Tracheal epithelial cell (primary cell): Measurements from ENCODE around the gene GPR15. TPM values are rescaled to one million over a fixed set of nuclear protein-coding genes. Genes with fewer than 3 reads are reported as not detected.

Experiments
- total RNA-seq: library from RNA; depleted of rRNA; stranded (reverse); fragments of >200 nt; gene quantifications from 2 replicates; pipeline ENCODE4 v1.2.1, GENCODE V29; 2014

The GPR15 gene
- total RNA-seq, result not detected in 2 replicates

DNA sequence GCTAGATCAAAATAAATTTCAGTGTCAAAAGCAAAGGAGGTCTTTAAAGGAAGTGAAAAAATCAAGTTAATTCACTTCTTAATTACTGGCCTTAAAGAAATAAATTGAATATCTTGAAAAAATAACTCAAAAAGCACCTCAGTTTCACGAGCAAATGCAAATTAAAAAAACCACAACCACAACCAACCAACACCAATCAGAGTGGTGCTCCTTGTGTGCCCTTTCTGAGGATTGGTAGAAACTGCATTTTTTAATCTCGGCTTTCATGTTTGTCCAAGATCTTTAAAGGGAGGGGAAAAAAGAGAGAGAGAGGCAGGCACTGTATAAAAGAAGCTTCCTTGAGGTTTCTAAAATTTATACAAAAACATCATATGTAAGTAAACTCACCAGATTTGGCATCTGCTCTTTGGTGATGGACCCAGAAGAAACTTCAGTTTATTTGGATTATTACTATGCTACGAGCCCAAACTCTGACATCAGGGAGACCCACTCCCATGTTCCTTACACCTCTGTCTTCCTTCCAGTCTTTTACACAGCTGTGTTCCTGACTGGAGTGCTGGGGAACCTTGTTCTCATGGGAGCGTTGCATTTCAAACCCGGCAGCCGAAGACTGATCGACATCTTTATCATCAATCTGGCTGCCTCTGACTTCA is at the start of gene GPR15:
Gene GPR15, plus strand, starts transcription at position 357 of the 653 bp plus-strand sequence. Its CDS starts 56 bp downstream, at position 413.

DNA sequence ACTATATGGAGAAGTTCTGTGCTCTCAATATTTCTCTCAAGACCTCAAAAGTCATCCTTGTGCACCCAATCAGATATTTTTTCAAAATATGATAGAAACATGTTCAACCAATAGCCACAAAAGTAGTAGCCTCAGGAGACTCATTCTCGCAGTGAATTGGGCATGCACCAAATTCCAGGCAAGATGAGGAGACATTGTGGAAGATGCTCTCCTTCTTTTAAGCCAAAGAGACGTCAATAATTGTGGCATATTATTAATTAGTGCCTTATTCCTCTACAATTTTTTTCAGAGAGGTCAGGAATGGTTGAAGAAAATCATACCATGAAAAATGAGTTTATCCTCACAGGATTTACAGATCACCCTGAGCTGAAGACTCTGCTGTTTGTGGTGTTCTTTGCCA is 34.4 kb upstream of the GPR15 start, which contains the start of gene OR5K2:
Gene OR5K2, plus strand, starts transcription at position 301 of the 400 bp plus-strand sequence. Its CDS starts 0 bp downstream, at position 301.

DNA sequence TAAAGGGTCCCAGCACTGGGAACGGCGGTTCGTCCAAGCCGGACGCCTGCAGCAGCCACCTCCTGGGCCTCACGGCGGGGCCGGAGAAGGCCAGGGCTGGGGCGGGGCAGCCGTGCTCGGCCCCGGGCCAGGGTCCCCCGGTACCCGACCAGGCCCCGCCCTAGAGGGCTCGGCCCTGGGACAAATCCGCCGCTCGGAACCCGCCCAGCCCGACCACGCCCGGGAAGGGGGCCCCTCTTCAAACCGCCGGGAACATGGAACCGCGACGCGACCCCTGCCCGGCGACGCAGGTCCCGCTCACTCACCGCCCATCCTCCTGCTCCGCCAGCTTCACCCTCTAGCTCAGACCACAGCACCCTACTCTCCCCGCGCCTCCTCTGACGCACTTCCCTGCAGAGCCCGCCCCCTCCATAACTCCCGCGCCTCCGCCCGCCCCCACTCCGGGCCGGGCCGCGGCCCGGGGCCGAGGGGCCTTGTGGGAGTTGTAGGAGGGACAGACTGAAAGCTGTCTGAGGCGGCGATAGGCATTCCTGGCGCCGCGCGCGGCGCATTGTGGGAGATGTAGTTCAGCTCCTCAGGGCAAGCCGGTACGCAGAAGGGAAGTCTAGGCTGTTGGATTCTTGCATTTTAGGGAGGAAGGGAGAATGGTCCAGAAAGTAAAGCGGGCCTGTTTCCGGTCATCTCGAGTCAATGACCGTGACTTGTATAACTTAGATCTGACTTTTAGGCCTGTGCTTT is 9.1 kb upstream of the GPR15 start, which contains the start of gene CLDND1:
Gene CLDND1, minus strand, starts transcription at position 359 of the 738 bp plus-strand sequence. CDS start 1,478 bp downstream, outside the sequence.

Other genes starting within 250 kb of the GPR15 start
- not detected in 2 replicates for gene OR5H2, start 249.5 kb upstream of the GPR15 start, total RNA-seq
- not detected in 2 replicates for gene OR5K4, start 178.1 kb upstream of the GPR15 start, total RNA-seq
- not detected in 2 replicates for gene OR5K3, start 141.3 kb upstream of the GPR15 start, total RNA-seq
- gene OR5K1, start 68.8 kb upstream of the GPR15 start, total RNA-seq, result not detected in 2 replicates
- not detected in 2 replicates for gene OR5K2, start 34.3 kb upstream of the GPR15 start, total RNA-seq
- gene CLDND1, start 9.1 kb upstream of the GPR15 start, total RNA-seq, result 120 and 168 TPM in 2 replicates
- gene CPOX, start 61.6 kb downstream of the GPR15 start, total RNA-seq, result 29.6 and 38.8 TPM in 2 replicates
- 5.8 and 11.6 TPM in 2 replicates for gene ST3GAL6, start 231.4 kb downstream of the GPR15 start, total RNA-seq